CD4-positive, alpha-beta T cell (primary cell): ENCODE measurements around the gene PIP5KL1. TPM values are rescaled to one million over a fixed set of nuclear protein-coding genes. Genes with fewer than 3 reads are reported as not detected.

ENCODE experiments used
- ATAC-seq: fragments of 200-7000 bp; cut with Tn5 transposase; one replicate; pipeline ENCODE4 v1.10.0; 2022; ENCODE audit warnings: mild to moderate bottlenecking; ENCODE audit not compliant: poor library complexity
- CTCF ChIA-PET: fragments of 350-600 bp; sonication (Branson Sonifier 250); formaldehyde crosslinking; loops from one replicate; lab custom pipeline; 2021; ENCODE audit warnings: antibody characterized with exemption, inconsistent platforms; lab: Charles Lee
- POLR2A ChIA-PET: fragments of 350-600 bp; sonication (Branson Sonifier 250); formaldehyde crosslinking; loops from one replicate; lab custom pipeline; 2021; ENCODE audit warnings: antibody characterized with exemption, inconsistent platforms; lab: Charles Lee
- DNase-seq, 14 experiments: peaks; one replicate each; pipeline ENCODE4 v3.0.0-alpha.2; 2013 to 2020; ENCODE audit warnings: mixed read lengths in 2 of 14
- H3K27ac ChIP-seq, 2 donors: one replicate each; pipeline versions ENCODE4 v1.5.1 to v1.7.0; 2013; ENCODE audit warnings: low read length in 2 of 2, low read depth in 1 of 2, mild to moderate bottlenecking in 1 of 2
- H3K27me3 ChIP-seq, 2 experiments: 1 replicate in 1 of 2; 2 replicates in 1 of 2; pipeline versions ENCODE4 v1.6.1 to v1.7.0; 2013; ENCODE audit warnings: low read length in 2 of 2, control low read depth in 1 of 2, mild to moderate bottlenecking in 1 of 2, moderate library complexity in 1 of 2; ENCODE audit not compliant: insufficient read depth in 2 of 2, control insufficient read depth in 1 of 2
- H3K36me3 ChIP-seq: one replicate; pipeline ENCODE4 v1.6.1; 2013; ENCODE audit warnings: low read length, control low read depth; ENCODE audit not compliant: insufficient read depth
- H3K4me1 ChIP-seq: one replicate; pipeline ENCODE4 v1.6.1; 2013; ENCODE audit warnings: low read length, control low read depth; ENCODE audit not compliant: insufficient read depth
- H3K4me3 ChIP-seq: one replicate; pipeline ENCODE4 v1.5.1; 2013; ENCODE audit warnings: mild to moderate bottlenecking, low read length, moderate library complexity
- H3K9me3 ChIP-seq, 2 experiments: 1 replicate in 1 of 2; 2 replicates in 1 of 2; pipeline versions ENCODE4 v1.6.1 to v1.7.0; 2013; ENCODE audit warnings: low read length in 2 of 2, mild to moderate bottlenecking in 2 of 2, control low read depth in 1 of 2, moderate library complexity in 1 of 2; ENCODE audit not compliant: control insufficient read depth in 1 of 2, insufficient read depth in 1 of 2
- H3K27ac Mint-ChIP-seq: one replicate; pipeline ENCODE4 v1.8.0; 2020; ENCODE audit warnings: mixed read lengths
- H3K27me3 Mint-ChIP-seq: one replicate; pipeline ENCODE4 v1.8.0; 2021; ENCODE audit warnings: mixed read lengths
- H3K36me3 Mint-ChIP-seq: one replicate; pipeline ENCODE4 v1.8.0; 2021; ENCODE audit warnings: low read depth, mixed read lengths
- H3K4me1 Mint-ChIP-seq: one replicate; pipeline ENCODE4 v1.8.0; 2021; ENCODE audit warnings: low read depth, mixed read lengths
- H3K4me3 Mint-ChIP-seq: one replicate; pipeline ENCODE4 v1.8.0; 2020; ENCODE audit warnings: mild to moderate bottlenecking, mixed read lengths
- H3K9me3 Mint-ChIP-seq: one replicate; pipeline ENCODE4 v1.8.0; 2020; ENCODE audit warnings: mixed read lengths
- CTCF ChIP-seq: fragments of 200-600 bp; IDR thresholded peaks from one replicate; pipeline ENCODE4 v1.8.0; 2022; ENCODE audit warnings: antibody characterized with exemption, mild to moderate bottlenecking
- intact Hi-C, 2 experiments: fragments of 100-400 bp; cut with DNase I in 1 of 2; cut with micrococcal nuclease in 1 of 2; formaldehyde crosslinking; loops; one replicate each; pipeline versions ENCODE4 v1.15.1 to v1.9.0; 2023 to 2025; cut with DNase I, micrococcal nuclease
- total RNA-seq, 174 experiments: library from RNA in 2 of 174; stranded (reverse) in 2 of 174; gene quantifications; one replicate each; pipeline ENCODE4 v1.2.3 and lab custom pipeline; 2021 to 2026

The PIP5KL1 gene
- total RNA-seq, 2 experiments from 2014 or later: 2.9 to 3.3 TPM

- Histone ChIP-seq H3K4me1 (peaks cover 9% of the 10 kb centered on the region), H3K36me3 (no peaks in the 10 kb centered on the region), H3K9me3 (no peaks in the 10 kb centered on the region), H3K27ac (no peak within 1 kb of the TSS), H3K4me3 (no peak within 1 kb of the TSS), H3K27me3 (peaks cover 5 to 6% of the 10 kb centered on the region in 2 experiments)
- Mint-ChIP-seq H3K4me3 (no peak within 1 kb of the TSS), H3K4me1 (no peaks in the 10 kb centered on the region), H3K27me3 (no peaks in the 10 kb centered on the region), H3K9me3 (no peaks in the 10 kb centered on the region), H3K27ac (no peak within 1 kb of the TSS), H3K36me3 (peaks cover 10% of the 10 kb centered on the region)
- CTCF ChIA-PET: interaction anchor here (1.4 kb wide), 1 partner anchor 8 kb away, joined by 3 read pairs; no protein-coding TSS in a partner anchor
- intact Hi-C loops: loop anchor here in 1 of 2 experiments (5.0 kb wide), 1 partner anchor 35 kb away; no protein-coding TSS in a partner anchor
- TF ChIP-seq CTCF: no peak
- ATAC-seq (no peak), DNase-seq (no peak)
- POLR2A ChIA-PET: no interaction called here
Observed at GRCh38 chr9:127877566-127877998, 53.0 kb downstream of the PIP5KL1 start, which contains the start of gene AK1. AK1 (minus strand) TSS chr9:127877675; CDS start chr9:127874617, 3,058 bp downstream.

- no peaks in the 10 kb centered on the region for H3K9me3 ChIP-seq
- H3K27me3 ChIP-seq: peaks cover 5 to 6% of the 10 kb centered on the region in 2 experiments
- no peak overlapping the region for H3K4me3 Mint-ChIP-seq
- H3K36me3 Mint-ChIP-seq: peaks cover 5% of the 10 kb centered on the region
- intact Hi-C loops: loop anchor here in 1 of 2 experiments (5.0 kb wide), 1 partner anchor 35 kb away; no protein-coding TSS in a partner anchor
- no peaks in the 10 kb centered on the region for H3K36me3 ChIP-seq
- H3K4me3 ChIP-seq: no peak overlapping the region
- H3K27me3 Mint-ChIP-seq: no peaks in the 10 kb centered on the region
- peaks cover 9% of the 10 kb centered on the region for H3K4me1 ChIP-seq
- no peak for DNase-seq
- H3K27ac ChIP-seq: no peak overlapping the region
- ChIA-PET CTCF (no interaction called here), POLR2A (no interaction called here)
- no peaks in the 10 kb centered on the region for H3K4me1 Mint-ChIP-seq
- no peak overlapping the region for H3K27ac Mint-ChIP-seq
- TF ChIP-seq CTCF: no peak
- no peak for ATAC-seq
- H3K9me3 Mint-ChIP-seq: no peaks in the 10 kb centered on the region
Observed at GRCh38 chr9:127876764-127877562, 53.6 kb downstream of the PIP5KL1 start.

GRCh38 chr9:127876026-127876763 is 54.4 kb downstream of the PIP5KL1 start:
- CTCF ChIA-PET: no interaction called here
- H3K4me3 Mint-ChIP-seq: no peak overlapping the region

More at GRCh38 chr9:127876026-127876763, 54.4 kb downstream of the PIP5KL1 start:
- H3K9me3 ChIP-seq: no peaks in the 10 kb centered on the region
- no peak for TF ChIP-seq CTCF
- Mint-ChIP-seq H3K36me3 (peaks cover 5% of the 10 kb centered on the region), H3K9me3 (no peaks in the 10 kb centered on the region), H3K4me1 (no peaks in the 10 kb centered on the region), H3K27ac (no peak overlapping the region), H3K27me3 (no peaks in the 10 kb centered on the region)
- POLR2A ChIA-PET: no interaction called here
- H3K36me3 ChIP-seq: no peaks in the 10 kb centered on the region
- DNase-seq: no peak
- H3K4me1 ChIP-seq: peaks cover 9% of the 10 kb centered on the region
- no peak for ATAC-seq
- no peak overlapping the region for H3K4me3 ChIP-seq
- H3K27me3 ChIP-seq: peaks cover 5 to 6% of the 10 kb centered on the region in 2 experiments
- H3K27ac ChIP-seq: no peak overlapping the region
- intact Hi-C loops: loop anchor here in 1 of 2 experiments (5.0 kb wide), 1 partner anchor 36 kb away; no protein-coding TSS in a partner anchor
